Measurements from ENCODE around the gene CNTN4.

CNTN4 gene

GRCh38 chr3:2614578-2614977, 515.9 kb downstream of the CNTN4 start:
- no peak for DNase-seq

GRCh38 chr3:2615080-2615479, 516.4 kb downstream of the CNTN4 start:
- no peak for DNase-seq

GRCh38 chr3:2623436-2623835, 524.8 kb downstream of the CNTN4 start:
- peak; percentile 73 for DNase-seq

GRCh38 chr3:2628117-2628516, 529.5 kb downstream of the CNTN4 start:
- DNase-seq = no peak

- no peak for DNase-seq
Measured at GRCh38 chr3:2635511-2635910, 536.8 kb downstream of the CNTN4 start.

- no peak for DNase-seq
Measured at GRCh38 chr3:2643606-2644005, 544.9 kb downstream of the CNTN4 start.

- DNase-seq = no peak
Measured at GRCh38 chr3:2645001-2645400, 546.3 kb downstream of the CNTN4 start.

- DNase-seq = no peak
Measured at GRCh38 chr3:2650746-2651145, 552.1 kb downstream of the CNTN4 start.

GRCh38 chr3:2652386-2652785, 553.7 kb downstream of the CNTN4 start:
- no peak for DNase-seq

- no peak for DNase-seq
Measured at GRCh38 chr3:2653706-2654105, 555.0 kb downstream of the CNTN4 start.

- no peak for DNase-seq
Measured at GRCh38 chr3:2655229-2655701, 556.6 kb downstream of the CNTN4 start.

GRCh38 chr3:2656806-2657777, 558.4 kb downstream of the CNTN4 start:
- DNase-seq = no peak

GRCh38 chr3:2657971-2658370, 559.3 kb downstream of the CNTN4 start:
- peak; percentile 11 for DNase-seq

GRCh38 chr3:2659896-2660295, 561.2 kb downstream of the CNTN4 start:
- no peak for DNase-seq

GRCh38 chr3:2661078-2661477, 562.4 kb downstream of the CNTN4 start:
- no peak for DNase-seq

GRCh38 chr3:2677501-2677900, 578.8 kb downstream of the CNTN4 start:
- DNase-seq = no peak

GRCh38 chr3:2680236-2680635, 581.6 kb downstream of the CNTN4 start:
- DNase-seq = no peak

- DNase-seq = peak; percentile 12
Measured at GRCh38 chr3:2684046-2684445, 585.4 kb downstream of the CNTN4 start.

GRCh38 chr3:2686816-2687502, 588.3 kb downstream of the CNTN4 start:
- no peak for DNase-seq

- DNase-seq = no peak
Measured at GRCh38 chr3:2697589-2697988, 598.9 kb downstream of the CNTN4 start.

GRCh38 chr3:2701471-2701870, 602.8 kb downstream of the CNTN4 start:
- no peak for DNase-seq

- DNase-seq = peak; percentile 7
Measured at GRCh38 chr3:2706144-2706835, 607.6 kb downstream of the CNTN4 start.

GRCh38 chr3:2706836-2707210, 608.2 kb downstream of the CNTN4 start:
- DNase-seq = no peak
